ENCODE results near the gene FAM83F.
"Not testable (repeated sequence)": the region's sequence is repeated elsewhere in the genome, so short reads cannot be mapped to it uniquely, and the experiment has no call there.

FAM83F gene

DNA sequence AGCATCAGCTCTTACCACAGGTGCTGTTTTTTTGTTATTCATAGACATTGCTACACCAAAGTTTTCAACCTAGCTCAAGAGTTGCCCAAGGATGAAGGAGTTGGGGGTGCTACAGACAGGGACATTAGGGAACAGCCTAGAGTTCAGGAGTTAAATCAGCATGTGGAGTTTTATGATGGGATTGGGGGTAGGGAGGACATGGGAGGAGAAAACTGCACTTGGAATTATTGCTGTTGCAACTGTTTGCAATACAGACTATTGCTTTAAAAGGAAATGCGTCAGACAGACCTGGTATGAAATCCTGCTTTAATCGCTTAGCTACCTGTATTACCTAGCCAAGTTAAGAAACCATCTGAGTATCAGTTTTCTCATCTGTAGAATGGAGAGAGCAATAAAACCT is 28.3 kb upstream of the FAM83F start:
- no peak for DNase-seq

- DNase-seq = no peak
These were observed 27.5 kb upstream of the FAM83F start for GRCh38 chr22:39967103-39967829.

- no peak for DNase-seq
These were observed 26.5 kb upstream of the FAM83F start for GRCh38 chr22:39967996-39968972.

DNA sequence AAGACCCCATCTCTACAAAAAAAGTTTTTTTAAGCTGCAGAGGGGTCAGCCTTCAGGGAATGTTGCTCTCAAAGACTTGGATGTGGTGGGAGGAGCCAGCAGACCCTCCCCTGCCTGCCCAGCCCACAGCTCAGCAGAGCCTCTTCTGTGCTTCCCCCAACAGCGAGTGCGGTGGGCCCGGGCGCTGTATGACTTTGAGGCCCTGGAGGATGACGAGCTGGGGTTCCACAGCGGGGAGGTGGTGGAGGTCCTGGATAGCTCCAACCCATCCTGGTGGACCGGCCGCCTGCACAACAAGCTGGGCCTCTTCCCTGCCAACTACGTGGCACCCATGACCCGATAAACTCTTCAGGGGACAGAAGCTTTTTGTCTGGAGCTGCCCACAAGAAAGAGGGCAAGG is 24.0 kb upstream of the FAM83F start:
- no peak for DNase-seq

GRCh38 chr22:39972641-39973040 is 22.1 kb upstream of the FAM83F start:
- no peak for DNase-seq

DNA sequence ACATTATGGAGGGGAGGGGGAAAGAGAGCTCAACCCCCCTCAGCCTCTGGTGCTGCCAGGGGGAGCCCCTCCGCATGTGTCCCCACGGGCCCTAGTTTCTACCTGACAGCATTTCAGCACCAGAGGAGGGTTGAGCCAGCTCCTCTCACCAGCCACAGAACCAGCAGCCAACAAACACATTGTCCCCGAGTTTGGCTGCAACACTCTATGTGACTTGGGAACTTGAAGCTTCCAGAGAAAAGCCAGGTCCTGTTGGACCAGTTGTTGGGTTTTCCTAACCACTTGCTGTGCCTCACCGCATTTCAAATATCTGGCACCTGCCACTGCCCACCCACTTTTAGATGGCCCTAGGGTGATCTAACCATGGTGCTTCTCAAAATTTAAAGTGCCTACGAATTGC is 21.1 kb upstream of the FAM83F start:
- DNase-seq = no peak

- no peak for DNase-seq
These were observed 20.7 kb upstream of the FAM83F start for GRCh38 chr22:39974065-39974464.

DNA sequence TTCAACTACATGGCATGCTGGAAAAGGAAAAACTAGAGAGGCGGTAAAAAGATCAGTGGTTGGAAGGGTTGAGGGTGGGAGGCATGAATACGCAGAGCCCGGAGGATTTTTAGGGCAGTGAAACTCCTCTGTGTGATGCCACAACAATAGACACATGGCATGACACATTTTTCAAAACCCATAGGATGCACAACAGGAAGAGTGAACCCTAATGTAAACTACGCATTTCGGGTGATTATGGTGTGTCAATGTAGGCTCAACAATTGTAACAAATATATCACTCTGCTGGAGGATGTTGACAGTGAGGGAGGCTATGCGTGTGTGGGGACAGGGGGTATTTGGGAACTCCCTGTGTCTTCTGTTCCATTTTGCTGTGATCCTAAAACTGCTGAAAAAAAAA is 15.7 kb upstream of the FAM83F start:
- no peak for DNase-seq

GRCh38 chr22:39979458-39979857 is 15.3 kb upstream of the FAM83F start:
- DNase-seq = no peak

- no peak for DNase-seq
These were observed 14.2 kb upstream of the FAM83F start for GRCh38 chr22:39980596-39980995.

DNA sequence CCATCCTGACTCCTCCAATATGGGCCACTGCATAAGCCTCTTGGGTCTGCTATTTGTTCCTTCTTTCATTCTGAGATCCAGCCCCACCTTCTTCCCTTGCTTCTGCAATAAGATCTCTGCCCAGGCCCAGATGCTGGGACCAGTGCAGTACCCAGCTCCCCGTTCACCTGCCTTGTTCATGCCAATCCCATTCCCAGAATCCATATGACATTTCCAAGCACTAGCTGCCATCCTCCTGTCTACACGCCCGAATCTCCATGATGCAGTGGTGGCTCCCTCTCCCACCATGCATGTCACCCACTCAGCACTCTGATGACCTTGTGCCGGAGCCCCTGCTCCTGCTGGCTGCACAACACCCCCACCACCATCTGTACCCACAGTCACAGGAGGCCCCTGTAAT is 11.4 kb upstream of the FAM83F start:
- DNase-seq = no peak

GRCh38 chr22:39984006-39984405 is 10.7 kb upstream of the FAM83F start:
- no peak for DNase-seq

DNA sequence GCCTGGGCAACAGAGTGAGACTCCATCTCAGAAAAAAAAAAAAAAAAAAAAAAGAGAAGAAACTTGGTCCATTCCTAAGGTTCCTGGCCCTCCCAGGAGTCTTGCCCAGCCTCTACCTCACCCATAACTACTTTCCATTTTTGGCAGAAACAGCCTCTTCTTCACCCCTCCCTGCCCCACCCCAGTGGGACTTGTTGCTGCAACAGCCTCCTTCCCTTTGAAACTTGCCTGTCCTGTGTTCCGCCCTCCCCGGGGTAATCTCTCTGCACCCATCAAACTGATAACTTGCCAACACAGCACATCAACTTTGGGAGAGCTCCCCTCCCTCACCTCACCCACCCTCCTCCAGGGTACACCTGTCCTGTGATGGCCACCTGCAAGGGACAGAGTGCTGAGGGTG is 10.0 kb upstream of the FAM83F start:
- DNase-seq = no peak

- DNase-seq = no peak
These were observed 9.2 kb upstream of the FAM83F start for GRCh38 chr22:39985383-39986035.

DNA sequence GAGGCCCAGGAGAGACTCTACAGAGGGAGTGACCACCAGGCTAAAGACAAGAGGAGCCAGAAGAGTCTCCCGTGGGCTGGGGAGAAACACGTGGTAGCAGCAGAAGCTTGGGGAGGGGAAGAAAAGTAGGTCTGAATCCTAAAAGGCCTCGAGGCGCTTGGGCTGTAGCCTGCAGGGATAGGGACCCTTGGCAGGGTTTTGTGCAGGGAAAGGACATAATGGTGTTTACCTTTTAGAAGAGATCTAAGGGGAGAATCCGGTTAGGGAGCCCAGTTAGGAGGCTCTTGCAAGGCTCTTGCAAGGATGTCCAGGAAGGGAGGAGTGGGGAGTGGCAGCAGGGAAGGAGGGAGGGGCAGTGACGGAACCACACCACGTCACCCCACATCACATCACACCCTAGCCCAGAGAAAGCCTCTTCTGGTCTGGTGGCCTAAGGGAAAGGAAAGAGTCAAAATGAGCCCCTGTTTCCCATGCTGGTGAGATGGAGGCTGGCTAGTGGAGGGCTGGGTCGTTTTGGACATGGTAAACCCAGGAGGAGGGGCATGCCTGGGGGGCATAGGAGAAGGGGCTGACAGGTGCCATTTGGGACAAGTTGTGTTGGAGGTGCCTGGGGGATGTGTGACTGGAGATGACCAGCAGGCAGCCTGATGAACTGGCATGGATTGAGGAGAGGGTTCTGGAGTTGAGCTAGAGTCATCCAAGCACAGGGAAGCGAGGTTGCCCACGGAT is 6.2 kb upstream of the FAM83F start:
- DNase-seq = no peak

GRCh38 chr22:39989633-39990032 is 5.1 kb upstream of the FAM83F start:
- no peak for DNase-seq

DNA sequence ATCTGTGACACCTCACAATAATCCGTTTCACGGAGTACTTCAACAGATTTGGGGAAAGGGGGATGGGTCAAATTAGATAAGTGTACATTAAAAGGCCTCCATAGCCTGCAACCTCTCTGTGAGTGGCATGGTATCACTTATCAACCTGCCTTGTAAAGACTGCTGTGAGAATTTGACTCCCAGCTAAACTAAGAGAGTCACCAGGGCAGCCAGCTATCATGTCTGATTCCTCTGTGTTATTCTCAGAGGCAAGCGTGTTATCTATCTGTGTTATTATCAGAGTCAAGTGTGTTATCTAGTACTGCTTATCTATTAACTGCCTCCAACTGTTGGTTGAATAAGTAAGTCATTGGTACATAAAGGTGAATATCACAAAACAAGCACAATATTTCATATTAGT is 4.1 kb upstream of the FAM83F start:
- no peak for DNase-seq

GRCh38 chr22:39991159-39991860 is 3.4 kb upstream of the FAM83F start:
- DNase-seq = no peak

- no peak for DNase-seq
These were observed 2.5 kb upstream of the FAM83F start for GRCh38 chr22:39992088-39992826.

DNA sequence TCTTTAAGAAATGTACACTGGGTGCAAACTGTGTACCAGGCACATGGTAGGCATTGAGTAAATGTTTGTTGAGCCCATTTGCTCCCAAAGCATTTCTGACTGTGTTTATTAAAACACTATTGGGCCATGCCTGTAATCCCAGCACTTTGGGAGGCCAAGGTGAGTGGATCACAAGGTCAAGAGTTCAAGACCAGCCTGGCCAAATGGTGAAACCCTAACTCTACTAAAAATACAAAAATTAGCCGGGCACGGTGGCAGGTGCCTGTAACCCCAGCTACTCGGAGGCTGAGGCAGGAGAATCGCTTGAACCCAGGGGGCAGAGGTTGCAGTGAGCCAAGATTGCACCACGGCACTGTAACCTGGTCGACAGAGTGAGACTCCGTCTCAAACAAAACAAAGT is 1.9 kb upstream of the FAM83F start:
- not testable (repeated sequence) for DNase-seq

DNA sequence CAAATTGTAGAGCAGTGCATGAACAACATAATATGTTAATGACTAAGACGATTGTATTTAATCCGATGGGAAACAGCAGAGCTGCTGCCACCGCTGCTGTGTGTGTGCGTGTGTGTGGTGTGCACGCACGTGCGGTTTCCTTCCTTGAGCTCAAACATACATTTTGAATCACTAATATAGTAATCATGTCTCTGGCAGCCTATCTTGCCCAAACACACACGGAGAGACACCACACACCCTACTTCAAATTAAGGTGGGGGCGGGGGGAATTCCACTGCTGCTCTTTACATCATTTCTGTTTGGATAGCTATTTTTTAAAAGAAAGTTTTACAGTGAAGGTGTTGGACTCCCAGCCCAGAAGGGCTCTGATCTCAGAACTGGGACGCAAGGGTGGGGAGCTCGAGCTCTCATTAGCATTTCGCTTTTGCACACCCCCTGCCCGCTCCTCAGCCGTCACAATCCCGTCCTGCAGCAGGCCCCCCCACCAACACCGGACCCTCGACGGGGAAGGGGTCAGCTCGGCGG is 651 bp upstream of the FAM83F start:
- DNase-seq = no peak
